Measurements from ENCODE around the gene TLE6. TPM values are rescaled to one million over a fixed set of nuclear protein-coding genes. Genes with fewer than 3 reads are reported as not detected.

The TLE6 gene
- total and polyA plus RNA-seq, 2 of the 8 experiments (the other 6 are each of a cell fraction or from before 2014, with no cell fraction given), result 2.5 to 2.9 TPM

DNA sequence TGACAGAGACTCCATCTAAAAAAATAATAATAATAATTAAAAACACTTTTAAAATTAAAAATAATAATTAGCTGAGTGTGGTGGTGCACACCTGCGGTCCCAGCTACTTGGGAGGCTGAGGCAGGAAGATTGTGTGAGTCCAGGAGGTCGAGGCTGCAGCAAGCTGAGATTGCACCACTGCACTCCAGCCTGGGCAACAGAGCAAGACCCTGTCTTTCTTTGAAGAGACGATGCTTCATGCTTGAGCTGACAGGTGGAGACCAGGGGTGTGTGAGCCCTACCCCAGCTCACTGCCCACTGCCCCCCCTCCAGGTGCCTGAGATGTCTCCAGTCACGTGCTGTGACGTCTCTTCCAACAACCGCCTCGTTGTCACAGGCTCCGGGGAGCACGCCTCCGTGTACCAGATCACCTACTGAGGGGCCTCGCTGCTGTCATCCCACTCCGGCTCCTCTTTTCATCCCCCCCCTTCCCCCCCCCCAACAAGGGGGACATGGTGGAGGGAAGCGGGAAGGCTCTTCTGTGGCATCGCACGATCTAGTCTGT is 17.3 kb downstream of the TLE6 start:
- no peak overlapping the region for H2BK12ac ChIP-seq (ENCODE audit: low read depth, low read length)
- CTCF ChIA-PET (ENCODE audit: partially characterized antibody), result interaction anchor here (1.0 to 1.2 kb wide), 3 partner anchors 9 to 20 kb away, joined by 3 to 4 read pairs (median 3); no protein-coding TSS in a partner anchor
- H3K79me2 ChIP-seq (ENCODE audit: control insufficient read depth in 1 of 2, insufficient read depth in 2 of 2, low read length in 2 of 2), result no peaks in the 10 kb centered on the region
- no peaks in the 10 kb centered on the region for H4K20me1 ChIP-seq (replicated peaks in 1 of 2; ENCODE audit: control insufficient read depth in 1 of 2, insufficient read depth in 2 of 2, low read length in 2 of 2)
- H3K79me1 ChIP-seq (ENCODE audit: low read depth, low read length), result no peaks in the 10 kb centered on the region
- FAIRE-seq (no peak), DNase-seq (ENCODE audit: low read depth in 1 of 2, low spot score in 2 of 2) (no peak)
- no peak overlapping the region for H3K27ac ChIP-seq (ENCODE audit: low read depth, low read length)
- no peak overlapping the region for H3K56ac ChIP-seq (replicated peaks; ENCODE audit: insufficient read length, low read depth, low read length)
- no peak overlapping the region for H2BK20ac ChIP-seq (ENCODE audit: low read length)
- no peak overlapping the region for H2BK120ac ChIP-seq (replicated peaks; ENCODE audit: low read depth, low read length)
- H2BK15ac ChIP-seq (ENCODE audit: low read length), result no peak overlapping the region
- H3K27me3 ChIP-seq (replicated peaks in 1 of 4; ENCODE audit: control insufficient read depth in 3 of 4, extremely low read depth in 1 of 4, insufficient read depth in 3 of 4, low read length in 3 of 4), result no peaks in the 10 kb centered on the region
- no peak overlapping the region for H3K4ac ChIP-seq (replicated peaks; ENCODE audit: insufficient read length, low read depth, low read length)
- peaks cover 0 to 5% (median 0%) of the 10 kb centered on the region in 4 experiments; a peak in 1 of 7 replicates for H3K4me1 ChIP-seq (replicated peaks in 1 of 4; ENCODE audit: control insufficient read depth in 3 of 4, insufficient read depth in 4 of 4, low read length in 3 of 4)
- H4K8ac ChIP-seq (ENCODE audit: extremely low read depth, insufficient read depth, low read length), result no peak overlapping the region
- no peak overlapping the region for H3K18ac ChIP-seq (ENCODE audit: extremely low read depth, low read length)
- H3K23ac ChIP-seq (ENCODE audit: insufficient read length), result no peak overlapping the region
- H4K91ac ChIP-seq (replicated peaks; ENCODE audit: insufficient read length, low read length), result no peak overlapping the region
- H3K36me3 ChIP-seq (ENCODE audit: control insufficient read depth in 2 of 4, insufficient read depth in 4 of 4, low read length in 3 of 4), result no peaks in the 10 kb centered on the region; a peak in 1 of 8 replicates
- WGBS, 2 experiments (ENCODE audit: extremely low coverage in 1 of 2, insufficient coverage in 1 of 2, insufficient read length in 1 of 2, insufficient replicate concordance in 2 of 2, low coverage in 1 of 2, low lambda C conversion rate in 2 of 2, missing lambda C conversion rate in 1 of 2), result 90% methylated on average over 13 of the region's 15 CpGs; no CpG with 5 or more reads in 1 of the 2 experiments
- POLR2A ChIA-PET (ENCODE audit: partially characterized antibody), result no interaction called here
- H4K5ac ChIP-seq (ENCODE audit: insufficient read length, low read depth, low read length), result no peak overlapping the region
- H2AFZ ChIP-seq (ENCODE audit: low read length), result no peak overlapping the region
- H3K4me3 ChIP-seq (ENCODE audit: extremely low read depth in 1 of 4, insufficient read depth in 2 of 4, low read depth in 3 of 4, low read length in 4 of 4), result no peak overlapping the region
- no peak overlapping the region for H2BK5ac ChIP-seq (ENCODE audit: low read depth, low read length)
- H3K9ac ChIP-seq (replicated peaks in 1 of 4; ENCODE audit: extremely low read depth in 1 of 4, low read depth in 3 of 4, low read length in 3 of 4), result no peak overlapping the region
- no peak overlapping the region for H3K4me2 ChIP-seq (ENCODE audit: insufficient read depth in 1 of 2, low read depth in 2 of 2, low read length in 2 of 2)
- no peak overlapping the region for H3K14ac ChIP-seq (ENCODE audit: insufficient read length)
- H2AK5ac ChIP-seq (ENCODE audit: low read depth, low read length), result no peak overlapping the region
- H3K23me2 ChIP-seq (ENCODE audit: low read depth, low read length), result no peaks in the 10 kb centered on the region
- no peaks in the 10 kb centered on the region for H3K9me3 ChIP-seq (ENCODE audit: insufficient read depth in 2 of 2, low read depth in 1 of 2, low read length in 1 of 2)
- no peak for TF ChIP-seq SUZ12 (IDR thresholded peaks at IDR 0.05; ENCODE audit: low read length)
- TF ChIP-seq TAF1 (IDR thresholded peaks at IDR 0.05; ENCODE audit: low read depth, low read length), result no peak
- no peak for TF ChIP-seq PHF8 (conservative IDR thresholded peaks at IDR 0.05; ENCODE audit: low read depth, low read length)
- no peak for TF ChIP-seq TCF12 (IDR thresholded peaks at IDR 0.05; ENCODE audit: low read depth, low read length)
- TF ChIP-seq KDM5A (IDR thresholded peaks at IDR 0.05; ENCODE audit: low read length), result no peak
- no peak for TF ChIP-seq RFX5 (IDR thresholded peaks at IDR 0.05; ENCODE audit: borderline replicate concordance, low read depth, low read length)
- TF ChIP-seq, protein P1, sequence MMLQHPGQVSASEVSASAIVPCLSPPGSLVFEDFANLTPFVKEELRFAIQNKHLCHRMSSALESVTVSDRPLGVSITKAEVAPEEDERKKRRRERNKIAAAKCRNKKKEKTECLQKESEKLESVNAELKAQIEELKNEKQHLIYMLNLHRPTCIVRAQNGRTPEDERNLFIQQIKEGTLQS (IDR thresholded peaks at IDR 0.05; ENCODE audit: insufficient read depth, low read depth, low read length), result no peak
- no peak for TF ChIP-seq ZNF274 (IDR thresholded peaks at IDR 0.05; ENCODE audit: borderline replicate concordance, extremely low read depth, low read length)
- TF ChIP-seq, protein P2, sequence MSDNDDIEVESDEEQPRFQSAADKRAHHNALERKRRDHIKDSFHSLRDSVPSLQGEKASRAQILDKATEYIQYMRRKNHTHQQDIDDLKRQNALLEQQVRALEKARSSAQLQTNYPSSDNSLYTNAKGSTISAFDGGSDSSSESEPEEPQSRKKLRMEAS (IDR thresholded peaks at IDR 0.05), result no peak
- TF ChIP-seq, protein P3, sequence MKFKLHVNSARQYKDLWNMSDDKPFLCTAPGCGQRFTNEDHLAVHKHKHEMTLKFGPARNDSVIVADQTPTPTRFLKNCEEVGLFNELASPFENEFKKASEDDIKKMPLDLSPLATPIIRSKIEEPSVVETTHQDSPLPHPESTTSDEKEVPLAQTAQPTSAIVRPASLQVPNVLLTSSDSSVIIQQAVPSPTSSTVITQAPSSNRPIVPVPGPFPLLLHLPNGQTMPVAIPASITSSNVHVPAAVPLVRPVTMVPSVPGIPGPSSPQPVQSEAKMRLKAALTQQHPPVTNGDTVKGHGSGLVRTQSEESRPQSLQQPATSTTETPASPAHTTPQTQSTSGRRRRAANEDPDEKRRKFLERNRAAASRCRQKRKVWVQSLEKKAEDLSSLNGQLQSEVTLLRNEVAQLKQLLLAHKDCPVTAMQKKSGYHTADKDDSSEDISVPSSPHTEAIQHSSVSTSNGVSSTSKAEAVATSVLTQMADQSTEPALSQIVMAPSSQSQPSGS (IDR thresholded peaks at IDR 0.05; ENCODE audit: low read length), result no peak
- TF ChIP-seq YY1 (IDR thresholded peaks at IDR 0.05; ENCODE audit: low read depth, low read length), result no peak
- no peak for TF ChIP-seq CBX5 (IDR thresholded peaks at IDR 0.05; ENCODE audit: low read depth, low read length)
